PC-3 (cell line): ENCODE data around the gene DUSP18. TPM values are rescaled to one million over a fixed set of nuclear protein-coding genes. Genes with fewer than 3 reads are reported as not detected.

Source experiments
- ATAC-seq: fragments of 200-7000 bp; cut with Tn5 transposase; 2 replicates; pipeline ENCODE4 v1.9.1; 2020; ENCODE audit warnings: mild to moderate bottlenecking, moderate library complexity
- BruUV-seq: library from RNA; stranded (reverse); fragments of 400-500 nt; replicated peaks from 2 replicates; lab custom pipeline; 2021; lab: Mats Ljungman, UMichigan
- CTCF ChIA-PET: fragments of 300-600 bp; sonication (Branson Sonifier 250); formaldehyde crosslinking; loops from one replicate; lab custom pipeline; 2022; ENCODE audit warnings: antibody characterized with exemption; lab: Charles Lee
- POLR2A ChIA-PET: fragments of 300-600 bp; sonication (Branson Sonifier 250); formaldehyde crosslinking; loops from one replicate; lab custom pipeline; 2022; ENCODE audit warnings: antibody characterized with exemption; ENCODE audit not compliant: unreplicated experiment; lab: Charles Lee
- DNase-seq: peaks from one replicate; pipeline ENCODE4 v3.0.0-alpha.2; 2015
- H2AFZ ChIP-seq: fragments of 300-600 bp; sonication (generic); 2 replicates; pipeline ENCODE4 v1.6.0; 2016; ENCODE audit warnings: antibody characterized with exemption, low read length
- H3F3A ChIP-seq: fragments of 300-600 bp; sonication (generic); one replicate; pipeline ENCODE4 v1.6.0; 2017; ENCODE audit warnings: antibody characterized with exemption, low read length, control low read depth, mild to moderate bottlenecking; ENCODE audit not compliant: unreplicated experiment
- H3K27ac ChIP-seq: fragments of 300-600 bp; sonication (generic); 2 replicates; pipeline ENCODE4 v1.5.1; 2016; ENCODE audit warnings: mild to moderate bottlenecking, low read length
- H3K27me3 ChIP-seq: fragments of 300-600 bp; sonication (generic); 2 replicates; pipeline ENCODE4 v1.6.1; 2016; ENCODE audit warnings: low read length, mixed read lengths
- H3K36me3 ChIP-seq: fragments of 300-600 bp; sonication (generic); 2 replicates; pipeline ENCODE4 v1.6.1; 2016; ENCODE audit warnings: low read depth, mixed run types, low read length, mixed read lengths
- H3K4me1 ChIP-seq: fragments of 300-600 bp; sonication (generic); 2 replicates; pipeline ENCODE4 v1.5.1; 2016; ENCODE audit warnings: low read length; ENCODE audit not compliant: insufficient read depth
- H3K4me2 ChIP-seq: fragments of 300-600 bp; sonication (generic); 2 replicates; pipeline ENCODE4 v1.6.0; 2016; ENCODE audit warnings: low read length
- H3K4me3 ChIP-seq: fragments of 300-600 bp; sonication (generic); 2 replicates; pipeline ENCODE4 v1.5.1; 2016; ENCODE audit warnings: mild to moderate bottlenecking, low read length, mixed read lengths
- H3K79me2 ChIP-seq: fragments of 300-600 bp; sonication (generic); 2 replicates; pipeline ENCODE4 v1.6.1; 2017; ENCODE audit warnings: low read length, mixed read lengths
- H3K9ac ChIP-seq: fragments of 300-600 bp; sonication (generic); 2 replicates; pipeline ENCODE4 v1.6.0; 2016; ENCODE audit warnings: mild to moderate bottlenecking, low read length
- H3K9me2 ChIP-seq: fragments of 300-600 bp; sonication (generic); replicated peaks from 2 replicates; pipeline ENCODE4 v1.6.1; 2016; ENCODE audit warnings: mixed run types, low read length, mixed read lengths
- H3K9me3 ChIP-seq: fragments of 300-600 bp; sonication (generic); 2 replicates; pipeline ENCODE4 v1.6.1; 2016; ENCODE audit warnings: low read length, mixed read lengths
- H4K20me1 ChIP-seq: fragments of 300-600 bp; sonication (generic); 2 replicates; pipeline ENCODE4 v1.6.1; 2016; ENCODE audit warnings: low read length, mixed read lengths
- EZH2 ChIP-seq: fragments of 300-600 bp; sonication (generic); IDR thresholded peaks from one replicate; pipeline ENCODE4 v1.6.1; 2017; ENCODE audit warnings: antibody characterized with exemption, mild to moderate bottlenecking, low read length; ENCODE audit not compliant: unreplicated experiment
- EZH2phosphoT487 ChIP-seq: fragments of 300-600 bp; sonication (generic); IDR thresholded peaks from 2 replicates; pipeline ENCODE4 v1.6.1; 2018; ENCODE audit warnings: mild to moderate bottlenecking, antibody characterized with exemption, low read length, borderline replicate concordance
- intact Hi-C: fragments of 100-400 bp; cut with micrococcal nuclease; formaldehyde crosslinking; loops from 2 replicates; pipeline ENCODE4 v1.9.0; 2023
- total RNA-seq: library from RNA; depleted of rRNA; stranded (reverse); fragments of >200 nt; gene quantifications from 2 replicates; pipeline ENCODE4 v1.2.3, GENCODE V29; 2014
- TF ChIP-seq, protein P1 (sequence below): fragments of 300-600 bp; sonication (generic); conservative IDR thresholded peaks from 2 replicates; pipeline ENCODE4 v1.5.1; 2017; ENCODE audit warnings: antibody characterized with exemption, low read depth, mild to moderate bottlenecking, low read length

The DUSP18 gene
- total RNA-seq, 1 experiment from 2014 or later: 7.7 TPM

DNA sequence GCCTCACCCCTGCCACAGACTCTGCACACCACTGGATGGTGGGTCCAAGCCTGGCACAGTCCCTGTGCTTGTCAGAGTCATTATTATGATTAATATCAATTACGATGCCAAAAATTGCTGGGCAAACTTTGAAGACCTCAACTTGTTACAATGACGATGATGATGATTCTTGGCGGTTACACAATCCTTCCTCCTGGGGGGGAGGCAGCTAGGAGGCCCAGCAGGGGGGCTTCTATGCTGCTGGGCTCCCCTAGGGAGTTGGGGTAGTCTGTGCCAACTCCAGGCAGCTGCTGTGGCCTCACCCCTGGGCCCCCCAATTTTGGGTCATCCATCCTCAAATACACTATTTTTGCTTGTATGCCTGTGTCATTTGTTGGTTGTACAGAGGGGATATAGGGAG, 20.1 kb downstream of the DUSP18 start:
- intact Hi-C loops: no loop called here
- Histone ChIP-seq H2AFZ (no peak overlapping the region), H3K27ac (no peak overlapping the region), H3K9me3 (no peaks in the 10 kb centered on the region), H3K4me3 (no peak overlapping the region), H3F3A (no peaks in the 10 kb centered on the region), H3K9ac (no peak overlapping the region), H3K27me3 (no peaks in the 10 kb centered on the region), H3K79me2 (peaks cover 7% of the 10 kb centered on the region; the same call in 1 of the 2 replicates), H3K36me3 (no peaks in the 10 kb centered on the region), H3K4me1 (peaks cover 28% of the 10 kb centered on the region), H3K4me2 (no peak overlapping the region), H3K9me2 (no peaks in the 10 kb centered on the region), H4K20me1 (no peaks in the 10 kb centered on the region)
- BruUV-seq: no TSS peak
- TF ChIP-seq EZH2phosphoT487: no peak
- TF ChIP-seq, protein P1, sequence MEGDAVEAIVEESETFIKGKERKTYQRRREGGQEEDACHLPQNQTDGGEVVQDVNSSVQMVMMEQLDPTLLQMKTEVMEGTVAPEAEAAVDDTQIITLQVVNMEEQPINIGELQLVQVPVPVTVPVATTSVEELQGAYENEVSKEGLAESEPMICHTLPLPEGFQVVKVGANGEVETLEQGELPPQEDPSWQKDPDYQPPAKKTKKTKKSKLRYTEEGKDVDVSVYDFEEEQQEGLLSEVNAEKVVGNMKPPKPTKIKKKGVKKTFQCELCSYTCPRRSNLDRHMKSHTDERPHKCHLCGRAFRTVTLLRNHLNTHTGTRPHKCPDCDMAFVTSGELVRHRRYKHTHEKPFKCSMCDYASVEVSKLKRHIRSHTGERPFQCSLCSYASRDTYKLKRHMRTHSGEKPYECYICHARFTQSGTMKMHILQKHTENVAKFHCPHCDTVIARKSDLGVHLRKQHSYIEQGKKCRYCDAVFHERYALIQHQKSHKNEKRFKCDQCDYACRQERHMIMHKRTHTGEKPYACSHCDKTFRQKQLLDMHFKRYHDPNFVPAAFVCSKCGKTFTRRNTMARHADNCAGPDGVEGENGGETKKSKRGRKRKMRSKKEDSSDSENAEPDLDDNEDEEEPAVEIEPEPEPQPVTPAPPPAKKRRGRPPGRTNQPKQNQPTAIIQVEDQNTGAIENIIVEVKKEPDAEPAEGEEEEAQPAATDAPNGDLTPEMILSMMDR: no peak
- no peak for TF ChIP-seq EZH2
- ATAC-seq: no peak
- ChIA-PET POLR2A (no interaction called here), CTCF (no interaction called here)
- peak; percentile 15 for DNase-seq

DNA sequence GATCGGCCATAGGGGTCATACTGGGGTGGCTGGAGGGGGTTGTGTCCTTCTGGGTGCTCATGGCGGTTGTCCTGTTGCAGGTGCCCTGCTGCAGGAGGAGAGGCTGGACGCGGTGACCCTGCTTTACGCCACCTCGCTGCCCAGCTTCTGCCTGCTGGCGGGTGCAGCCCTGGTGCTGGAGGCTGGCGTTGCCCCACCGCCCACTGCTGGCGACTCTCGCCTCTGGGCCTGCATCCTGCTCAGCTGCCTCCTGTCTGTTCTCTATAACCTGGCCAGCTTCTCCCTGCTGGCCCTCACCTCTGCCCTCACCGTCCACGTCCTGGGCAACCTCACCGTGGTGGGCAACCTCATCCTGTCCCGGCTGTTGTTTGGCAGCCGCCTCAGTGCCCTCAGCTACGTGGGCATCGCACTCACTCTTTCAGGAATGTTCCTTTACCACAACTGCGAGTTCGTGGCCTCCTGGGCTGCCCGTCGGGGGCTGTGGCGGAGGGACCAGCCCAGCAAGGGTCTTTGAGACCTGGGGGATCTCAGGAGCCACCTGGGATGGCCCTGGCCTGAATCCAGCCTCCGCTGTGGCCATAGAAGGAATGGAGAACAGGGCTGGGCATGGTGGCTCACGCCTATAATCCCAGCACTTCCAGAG, 21.0 kb downstream of the DUSP18 start:
- Histone ChIP-seq H2AFZ (no peak overlapping the region), H3F3A (no peaks in the 10 kb centered on the region), H3K27ac (no peak overlapping the region), H3K36me3 (no peaks in the 10 kb centered on the region), H3K4me1 (peaks cover 28% of the 10 kb centered on the region), H3K4me3 (no peak overlapping the region), H3K9ac (no peak overlapping the region), H3K4me2 (no peak overlapping the region), H3K79me2 (peaks cover 7% of the 10 kb centered on the region; the same call in 1 of the 2 replicates), H3K9me3 (no peaks in the 10 kb centered on the region), H3K9me2 (no peaks in the 10 kb centered on the region), H4K20me1 (no peaks in the 10 kb centered on the region), H3K27me3 (no peaks in the 10 kb centered on the region)
- intact Hi-C loops: no loop called here
- DNase-seq (no peak), ATAC-seq (no peak)
- CTCF ChIA-PET: interaction anchor here (0.7 kb wide), 1 partner anchor 11 kb away, joined by 6 read pairs; the partner anchor contains the start of gene SLC35E4
- no TSS peak for BruUV-seq
- TF ChIP-seq EZH2: no peak
- TF ChIP-seq, protein P1: no peak
- no peak for TF ChIP-seq EZH2phosphoT487
- POLR2A ChIA-PET: no interaction called here

DNA sequence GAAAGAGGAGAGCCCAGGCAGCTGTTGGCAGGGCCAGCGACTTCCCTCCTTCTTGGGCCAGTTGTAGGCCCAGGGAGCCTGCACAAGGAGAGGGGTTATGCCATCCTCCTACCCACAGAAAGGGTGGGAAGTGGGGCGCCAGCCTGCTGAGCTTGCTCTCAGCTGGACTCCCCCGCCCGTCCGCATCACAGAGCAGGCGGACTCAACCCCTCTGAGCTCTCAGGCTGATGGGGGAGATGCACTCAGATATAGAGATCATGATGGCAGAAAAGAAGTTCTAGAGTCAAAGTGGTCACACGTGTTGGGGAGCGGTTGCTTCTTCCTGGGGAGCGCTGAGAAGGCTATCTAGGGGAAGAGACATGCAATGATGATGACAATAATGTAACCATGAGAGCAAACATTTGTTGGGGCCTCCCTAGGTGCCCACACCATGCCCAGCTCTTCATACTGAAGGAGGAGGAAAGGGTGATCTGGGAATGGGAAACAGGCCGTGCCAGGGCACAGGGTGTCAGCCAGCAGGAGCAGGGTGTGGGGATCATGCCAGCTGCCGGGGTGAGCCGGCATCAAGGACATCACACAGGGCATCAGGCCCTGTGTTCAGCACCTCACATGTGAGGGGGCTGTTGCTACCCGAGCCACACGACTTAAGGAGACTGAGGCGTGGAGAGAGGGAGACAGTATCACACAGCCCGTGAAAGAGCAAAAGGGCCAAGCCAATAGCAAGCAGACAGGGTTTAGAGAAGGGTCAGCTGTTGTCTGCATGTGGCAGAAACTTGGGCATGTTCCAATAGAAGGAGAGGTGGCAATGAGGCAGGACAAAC, 24.4 kb downstream of the DUSP18 start:
- Histone ChIP-seq H3K79me2 (peaks cover 16% of the 10 kb centered on the region), H3K4me1 (peaks cover 17% of the 10 kb centered on the region), H3K27me3 (no peaks in the 10 kb centered on the region), H2AFZ (no peak overlapping the region), H4K20me1 (no peaks in the 10 kb centered on the region), H3K36me3 (no peaks in the 10 kb centered on the region), H3K9ac (peak overlapping the region; percentile 16; the same call in 1 of the 2 replicates), H3K27ac (peak overlapping the region; percentile 72), H3K9me3 (no peaks in the 10 kb centered on the region), H3F3A (no peaks in the 10 kb centered on the region), H3K4me3 (no peak overlapping the region), H3K4me2 (peak overlapping the region; percentile 54), H3K9me2 (no peaks in the 10 kb centered on the region)
- DNase-seq (no peak), ATAC-seq (no peak)
- no TSS peak for BruUV-seq
- ChIA-PET CTCF (interaction anchor here (0.6 to 1.0 kb wide), 2 partner anchors 51 to 112 kb away, joined by 3 read pairs; no protein-coding TSS in a partner anchor), POLR2A (no interaction called here)
- intact Hi-C loops: no loop called here
- TF ChIP-seq, protein P1: no peak
- TF ChIP-seq EZH2 (no peak), EZH2phosphoT487 (no peak)
